Erythroblast (primary cell): Measurements from ENCODE around the gene RNPEPL1.

Source experiments
- GATA1 ChIP-seq: IDR thresholded peaks from 2 replicates; pipeline ENCODE4 v1.6.1; 2011; ENCODE audit warnings: low read depth, mild to moderate bottlenecking, control low read depth, low read length, moderate library complexity
- POLR2A ChIP-seq: IDR thresholded peaks from 2 replicates; pipeline ENCODE4 v1.6.1; 2011; ENCODE audit warnings: mild to moderate bottlenecking, low read length

DNA sequence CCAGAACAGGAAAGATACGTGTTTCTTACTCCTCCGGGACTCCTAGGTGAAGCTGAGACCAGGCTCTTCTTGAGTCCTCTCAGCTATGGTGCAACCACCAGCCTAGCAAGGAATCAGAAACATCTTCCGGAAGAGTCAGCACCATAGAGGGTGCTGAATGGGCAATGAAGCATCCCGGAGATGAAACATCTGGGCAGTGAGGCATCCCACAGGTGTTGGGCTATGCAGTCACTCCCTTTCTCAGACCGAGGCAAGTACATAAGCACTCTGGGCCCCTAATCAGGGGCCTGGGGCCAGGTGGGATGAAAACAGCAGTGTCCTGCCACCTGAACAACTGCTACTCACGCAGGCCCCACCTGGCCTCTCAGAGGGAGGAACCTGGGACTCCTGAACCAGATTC lies 16.8 kb downstream of the RNPEPL1 start:
- no peak for TF ChIP-seq POLR2A
- TF ChIP-seq GATA1 = no peak
